ENCODE results near the gene MED1. TPM values are rescaled to one million over a fixed set of nuclear protein-coding genes. Genes with fewer than 3 reads are reported as not detected.

Gene MED1
- total RNA-seq, 1 experiment from 2014 or later, result 41.4 TPM

DNA sequence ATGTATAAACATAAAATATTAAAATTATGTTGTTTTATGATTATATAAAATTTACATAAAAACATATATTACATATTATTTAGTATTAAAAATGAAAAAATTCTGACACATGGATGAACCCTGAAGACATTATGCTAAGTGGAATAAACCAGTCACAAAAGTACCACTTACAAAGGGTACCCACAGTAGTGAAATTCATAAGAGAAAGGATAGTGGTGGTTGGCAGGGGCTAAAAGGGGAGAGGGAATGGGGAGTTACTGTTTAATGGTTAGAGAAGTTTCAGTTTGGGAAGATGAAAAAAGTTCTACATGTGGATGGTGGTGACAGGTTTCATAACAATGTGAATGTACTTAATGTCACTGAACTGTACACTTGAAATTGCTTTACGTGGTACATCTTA lies 91.1 kb downstream of the MED1 start:
- H3K4me1 ChIP-seq (ENCODE audit: control insufficient read depth, insufficient read depth, low read length), result no peaks in the 10 kb centered on the region
- intact Hi-C loops (cut with micrococcal nuclease; ENCODE audit: unreplicated experiment), result no loop called here
- in situ Hi-C loops (cut with HindIII; ENCODE audit: low pct_unique_long_range_greater_than_20kb, low sequenced_read_pairs), result no loop called here

DNA sequence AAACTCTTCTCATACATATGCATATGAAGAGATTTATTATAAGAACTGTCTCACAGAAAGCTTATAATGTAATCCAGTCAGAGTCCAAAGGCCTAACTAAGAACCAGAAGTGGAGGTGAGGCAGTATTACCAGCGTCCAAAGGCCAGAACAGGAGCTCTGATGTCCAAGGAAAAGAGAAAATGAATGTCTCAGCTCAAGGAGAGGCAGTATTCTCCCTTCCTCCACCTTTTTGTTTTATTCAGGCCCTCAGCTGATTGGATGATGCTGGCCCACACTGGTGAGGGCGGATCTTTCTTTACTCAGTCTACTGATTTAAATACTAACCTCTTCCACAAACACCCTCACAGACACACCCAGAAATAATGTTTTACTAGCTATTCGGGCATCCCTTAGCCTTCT lies 93.1 kb downstream of the MED1 start:
- H3K36me3 ChIP-seq (ENCODE audit: control insufficient read depth, insufficient read depth, low read length), result no peaks in the 10 kb centered on the region
- no peak overlapping the region for H3K27ac ChIP-seq (ENCODE audit: low read length)
- intact Hi-C loops (cut with micrococcal nuclease; ENCODE audit: unreplicated experiment) (no loop called here), in situ Hi-C loops (cut with HindIII; ENCODE audit: low pct_unique_long_range_greater_than_20kb, low sequenced_read_pairs) (no loop called here)
- ATAC-seq, result no peak
- DNase-seq (ENCODE audit: low read depth, low spot score), result no peak
- no peaks in the 10 kb centered on the region for H3K27me3 ChIP-seq (ENCODE audit: control insufficient read depth, insufficient read depth, low read length)
- TF ChIP-seq POLR2AphosphoS5 (IDR thresholded peaks at IDR 0.05; ENCODE audit: low read depth, low read length), result no peak
- TF ChIP-seq SIN3A (IDR thresholded peaks at IDR 0.05; ENCODE audit: borderline replicate concordance, insufficient read depth, low read depth, low read length), result no peak
- TF ChIP-seq TCF7L2 (IDR thresholded peaks at IDR 0.05; ENCODE audit: low read depth, low read length), result no peak
- TF ChIP-seq, protein P1, sequence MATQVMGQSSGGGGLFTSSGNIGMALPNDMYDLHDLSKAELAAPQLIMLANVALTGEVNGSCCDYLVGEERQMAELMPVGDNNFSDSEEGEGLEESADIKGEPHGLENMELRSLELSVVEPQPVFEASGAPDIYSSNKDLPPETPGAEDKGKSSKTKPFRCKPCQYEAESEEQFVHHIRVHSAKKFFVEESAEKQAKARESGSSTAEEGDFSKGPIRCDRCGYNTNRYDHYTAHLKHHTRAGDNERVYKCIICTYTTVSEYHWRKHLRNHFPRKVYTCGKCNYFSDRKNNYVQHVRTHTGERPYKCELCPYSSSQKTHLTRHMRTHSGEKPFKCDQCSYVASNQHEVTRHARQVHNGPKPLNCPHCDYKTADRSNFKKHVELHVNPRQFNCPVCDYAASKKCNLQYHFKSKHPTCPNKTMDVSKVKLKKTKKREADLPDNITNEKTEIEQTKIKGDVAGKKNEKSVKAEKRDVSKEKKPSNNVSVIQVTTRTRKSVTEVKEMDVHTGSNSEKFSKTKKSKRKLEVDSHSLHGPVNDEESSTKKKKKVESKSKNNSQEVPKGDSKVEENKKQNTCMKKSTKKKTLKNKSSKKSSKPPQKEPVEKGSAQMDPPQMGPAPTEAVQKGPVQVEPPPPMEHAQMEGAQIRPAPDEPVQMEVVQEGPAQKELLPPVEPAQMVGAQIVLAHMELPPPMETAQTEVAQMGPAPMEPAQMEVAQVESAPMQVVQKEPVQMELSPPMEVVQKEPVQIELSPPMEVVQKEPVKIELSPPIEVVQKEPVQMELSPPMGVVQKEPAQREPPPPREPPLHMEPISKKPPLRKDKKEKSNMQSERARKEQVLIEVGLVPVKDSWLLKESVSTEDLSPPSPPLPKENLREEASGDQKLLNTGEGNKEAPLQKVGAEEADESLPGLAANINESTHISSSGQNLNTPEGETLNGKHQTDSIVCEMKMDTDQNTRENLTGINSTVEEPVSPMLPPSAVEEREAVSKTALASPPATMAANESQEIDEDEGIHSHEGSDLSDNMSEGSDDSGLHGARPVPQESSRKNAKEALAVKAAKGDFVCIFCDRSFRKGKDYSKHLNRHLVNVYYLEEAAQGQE (IDR thresholded peaks at IDR 0.05; ENCODE audit: insufficient read depth in 1 of 2, low read depth in 2 of 2, low read length in 1 of 2), result no peak
- TF ChIP-seq, protein P2, sequence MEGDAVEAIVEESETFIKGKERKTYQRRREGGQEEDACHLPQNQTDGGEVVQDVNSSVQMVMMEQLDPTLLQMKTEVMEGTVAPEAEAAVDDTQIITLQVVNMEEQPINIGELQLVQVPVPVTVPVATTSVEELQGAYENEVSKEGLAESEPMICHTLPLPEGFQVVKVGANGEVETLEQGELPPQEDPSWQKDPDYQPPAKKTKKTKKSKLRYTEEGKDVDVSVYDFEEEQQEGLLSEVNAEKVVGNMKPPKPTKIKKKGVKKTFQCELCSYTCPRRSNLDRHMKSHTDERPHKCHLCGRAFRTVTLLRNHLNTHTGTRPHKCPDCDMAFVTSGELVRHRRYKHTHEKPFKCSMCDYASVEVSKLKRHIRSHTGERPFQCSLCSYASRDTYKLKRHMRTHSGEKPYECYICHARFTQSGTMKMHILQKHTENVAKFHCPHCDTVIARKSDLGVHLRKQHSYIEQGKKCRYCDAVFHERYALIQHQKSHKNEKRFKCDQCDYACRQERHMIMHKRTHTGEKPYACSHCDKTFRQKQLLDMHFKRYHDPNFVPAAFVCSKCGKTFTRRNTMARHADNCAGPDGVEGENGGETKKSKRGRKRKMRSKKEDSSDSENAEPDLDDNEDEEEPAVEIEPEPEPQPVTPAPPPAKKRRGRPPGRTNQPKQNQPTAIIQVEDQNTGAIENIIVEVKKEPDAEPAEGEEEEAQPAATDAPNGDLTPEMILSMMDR (IDR thresholded peaks at IDR 0.05), result no peak
- POLR2A ChIA-PET, result no interaction called here
- BruUV-seq (replicated peaks), result no TSS peak
- H3K9me3 ChIP-seq (ENCODE audit: control insufficient read depth, insufficient read depth, low read depth, low read length), result no peaks in the 10 kb centered on the region
- CTCF ChIA-PET, result interaction anchor here (0.6 kb wide), 1 partner anchor 78 kb away, joined by 6 read pairs; no protein-coding TSS in a partner anchor
- no peak overlapping the region for H3K4me3 ChIP-seq (ENCODE audit: low read depth in 2 of 2, low read length in 2 of 2)
- H3K4me1 ChIP-seq (ENCODE audit: control insufficient read depth, insufficient read depth, low read length), result no peaks in the 10 kb centered on the region

More for the DNA sequence above, 91.1 kb downstream of the MED1 start:
- ChIA-PET POLR2A (interaction anchor here (0.6 kb wide), 1 partner anchor 20 kb away, joined by 3 read pairs; no protein-coding TSS in a partner anchor), CTCF (no interaction called here)
- BruUV-seq (replicated peaks), result no TSS peak
- H3K27me3 ChIP-seq (ENCODE audit: control insufficient read depth, insufficient read depth, low read length), result no peaks in the 10 kb centered on the region
- DNase-seq (ENCODE audit: low read depth, low spot score) (no peak), ATAC-seq (no peak)
- H3K36me3 ChIP-seq (ENCODE audit: control insufficient read depth, insufficient read depth, low read length), result no peaks in the 10 kb centered on the region
- no peak overlapping the region for H3K4me3 ChIP-seq (ENCODE audit: low read depth in 2 of 2, low read length in 2 of 2)
- TF ChIP-seq, protein P2 (IDR thresholded peaks at IDR 0.05), result no peak
- TF ChIP-seq POLR2AphosphoS5 (IDR thresholded peaks at IDR 0.05; ENCODE audit: low read depth, low read length), result no peak
- TF ChIP-seq TCF7L2 (IDR thresholded peaks at IDR 0.05; ENCODE audit: low read depth, low read length), result no peak
- no peak for TF ChIP-seq SIN3A (IDR thresholded peaks at IDR 0.05; ENCODE audit: borderline replicate concordance, insufficient read depth, low read depth, low read length)
- TF ChIP-seq, protein P1 (IDR thresholded peaks at IDR 0.05; ENCODE audit: insufficient read depth in 1 of 2, low read depth in 2 of 2, low read length in 1 of 2), result no peak
- H3K9me3 ChIP-seq (ENCODE audit: control insufficient read depth, insufficient read depth, low read depth, low read length), result no peaks in the 10 kb centered on the region
- no peak overlapping the region for H3K27ac ChIP-seq (ENCODE audit: low read length)

Data from Panc1 (cell line).